ENCODE results near the gene DYNC1I1. TPM values are rescaled to one million over a fixed set of nuclear protein-coding genes. Genes with fewer than 3 reads are reported as not detected.

Gene DYNC1I1
- total RNA-seq, 1 donor from 2014 or later: not detected

DNA sequence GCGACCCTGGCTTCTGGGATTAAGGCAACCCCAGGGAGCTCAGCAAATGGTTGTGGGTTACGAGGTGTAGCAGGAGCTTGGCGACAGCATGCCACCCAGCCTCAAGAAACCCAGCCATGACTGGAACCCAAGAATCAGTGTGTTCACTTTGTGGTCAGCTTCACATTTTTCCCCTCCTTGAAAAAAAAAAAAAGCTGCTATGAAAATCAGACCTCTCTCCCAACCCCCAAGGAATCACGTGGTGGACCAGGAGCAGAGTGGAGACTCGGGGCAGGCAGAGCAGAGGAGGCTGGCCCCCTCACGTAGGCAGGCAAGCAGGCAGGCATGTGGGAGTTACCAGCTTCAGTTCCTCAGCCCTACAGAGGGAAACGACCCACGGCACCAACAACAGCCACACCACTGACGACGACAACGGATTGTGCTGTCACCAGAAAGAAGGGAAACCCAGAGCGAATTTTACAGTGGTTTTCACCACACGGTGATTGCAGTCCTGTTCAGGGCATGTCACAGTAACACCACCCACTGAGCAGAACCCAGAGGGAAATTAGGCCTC lies 346.2 kb downstream of the DYNC1I1 start:
- no peak overlapping the region for H3K4me3 ChIP-seq (ENCODE audit: low read depth, low read length)
- no peaks in the 10 kb centered on the region for H3K36me3 ChIP-seq (ENCODE audit: control insufficient read depth, insufficient read depth, low read length)
- TF ChIP-seq, protein P1, sequence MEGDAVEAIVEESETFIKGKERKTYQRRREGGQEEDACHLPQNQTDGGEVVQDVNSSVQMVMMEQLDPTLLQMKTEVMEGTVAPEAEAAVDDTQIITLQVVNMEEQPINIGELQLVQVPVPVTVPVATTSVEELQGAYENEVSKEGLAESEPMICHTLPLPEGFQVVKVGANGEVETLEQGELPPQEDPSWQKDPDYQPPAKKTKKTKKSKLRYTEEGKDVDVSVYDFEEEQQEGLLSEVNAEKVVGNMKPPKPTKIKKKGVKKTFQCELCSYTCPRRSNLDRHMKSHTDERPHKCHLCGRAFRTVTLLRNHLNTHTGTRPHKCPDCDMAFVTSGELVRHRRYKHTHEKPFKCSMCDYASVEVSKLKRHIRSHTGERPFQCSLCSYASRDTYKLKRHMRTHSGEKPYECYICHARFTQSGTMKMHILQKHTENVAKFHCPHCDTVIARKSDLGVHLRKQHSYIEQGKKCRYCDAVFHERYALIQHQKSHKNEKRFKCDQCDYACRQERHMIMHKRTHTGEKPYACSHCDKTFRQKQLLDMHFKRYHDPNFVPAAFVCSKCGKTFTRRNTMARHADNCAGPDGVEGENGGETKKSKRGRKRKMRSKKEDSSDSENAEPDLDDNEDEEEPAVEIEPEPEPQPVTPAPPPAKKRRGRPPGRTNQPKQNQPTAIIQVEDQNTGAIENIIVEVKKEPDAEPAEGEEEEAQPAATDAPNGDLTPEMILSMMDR (IDR thresholded peaks at IDR 0.05; ENCODE audit: insufficient read depth, low read length, severe bottlenecking): no peak
- H3K27me3 ChIP-seq (ENCODE audit: control insufficient read depth, insufficient read depth, low read length): no peaks in the 10 kb centered on the region
- FAIRE-seq (no peak), DNase-seq (ENCODE audit: low read depth) (no peak)

DNA sequence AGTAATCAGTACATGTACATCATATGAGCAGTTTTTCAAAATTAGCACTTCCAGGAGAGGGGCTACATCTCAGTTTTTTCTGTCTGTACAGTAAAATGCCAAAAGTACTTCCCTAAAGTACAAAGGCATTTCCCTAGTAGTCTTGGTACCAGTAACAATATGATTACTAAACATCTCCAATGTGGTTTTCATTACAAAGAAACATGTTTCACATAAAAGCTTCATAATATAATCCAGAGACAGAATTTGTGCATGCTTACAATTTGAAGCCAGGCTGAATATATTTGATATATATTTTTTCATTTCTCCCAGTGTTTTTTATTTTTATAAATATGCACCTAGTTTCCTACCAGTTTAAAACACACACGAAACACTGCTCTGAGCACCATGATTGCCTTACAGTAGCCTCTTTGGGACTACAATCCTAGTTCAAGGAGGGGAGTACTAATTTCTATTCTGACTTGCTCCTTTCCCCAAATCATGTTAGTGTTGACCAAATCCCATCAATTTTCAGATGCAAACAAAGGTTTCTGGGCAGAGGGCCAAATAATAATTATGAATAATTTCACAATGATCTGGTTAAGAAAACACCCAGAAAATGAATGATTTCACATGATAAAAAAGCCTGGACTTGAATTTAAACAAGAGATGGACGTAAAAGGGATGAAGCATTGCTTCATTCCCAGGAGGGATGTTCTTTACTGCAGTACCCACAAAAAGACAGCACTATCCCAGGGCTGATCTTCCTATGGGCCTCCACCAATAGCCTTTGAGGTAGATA lies 348.3 kb downstream of the DYNC1I1 start:
- Histone ChIP-seq H3K27me3 (ENCODE audit: control insufficient read depth, insufficient read depth, low read length) (no peaks in the 10 kb centered on the region), H3K36me3 (ENCODE audit: control insufficient read depth, insufficient read depth, low read length) (no peaks in the 10 kb centered on the region), H3K4me3 (ENCODE audit: low read depth, low read length) (no peak overlapping the region)
- no peak for DNase-seq (ENCODE audit: low read depth)
- FAIRE-seq: no peak
- TF ChIP-seq, protein P1 (IDR thresholded peaks at IDR 0.05; ENCODE audit: insufficient read depth, low read length, severe bottlenecking): no peak

DNA sequence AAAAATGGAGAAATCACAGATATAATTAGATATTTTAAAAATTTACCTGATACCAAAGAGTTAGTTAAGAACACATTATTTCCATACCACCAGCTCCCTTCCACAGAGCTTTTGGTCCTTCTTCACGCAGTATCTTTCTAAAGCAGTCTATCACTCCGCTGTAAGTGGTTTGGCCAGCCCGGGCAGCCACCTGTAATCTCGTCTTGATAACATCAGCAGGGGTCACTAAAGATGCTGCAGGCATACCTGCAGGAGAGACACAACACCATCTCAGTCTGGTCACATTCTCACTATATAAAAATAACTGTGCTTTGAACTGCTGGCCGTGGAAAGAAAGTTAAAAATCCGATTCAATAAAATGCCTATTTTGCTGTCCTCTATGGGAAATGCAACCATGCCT lies 349.4 kb downstream of the DYNC1I1 start:
- TF ChIP-seq, protein P1 (IDR thresholded peaks at IDR 0.05; ENCODE audit: insufficient read depth, low read length, severe bottlenecking): no peak
- no peaks in the 10 kb centered on the region for H3K27me3 ChIP-seq (ENCODE audit: control insufficient read depth, insufficient read depth, low read length)
- H3K4me3 ChIP-seq (ENCODE audit: low read depth, low read length): no peak overlapping the region
- no peaks in the 10 kb centered on the region for H3K36me3 ChIP-seq (ENCODE audit: control insufficient read depth, insufficient read depth, low read length)
- DNase-seq (ENCODE audit: low read depth) (no peak), FAIRE-seq (no peak)

DNA sequence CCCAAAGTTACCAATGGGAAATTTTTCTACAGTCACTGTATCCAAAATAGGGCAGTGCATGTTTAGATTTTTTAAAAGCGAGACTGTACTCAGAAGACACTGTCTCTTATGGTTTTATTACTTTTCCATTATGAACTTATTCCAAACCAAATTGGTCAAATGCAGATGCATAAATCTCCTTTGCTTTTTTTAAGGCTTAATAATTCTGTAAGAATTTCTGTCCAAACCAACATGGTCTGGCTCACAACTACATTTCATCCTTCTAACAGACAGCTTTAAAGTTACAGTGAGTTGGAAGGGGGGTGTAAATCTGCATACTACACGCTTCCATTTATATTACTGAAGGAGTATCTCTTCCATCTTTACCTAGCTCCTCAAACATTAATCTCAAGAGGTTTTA lies 350.4 kb downstream of the DYNC1I1 start:
- H3K4me3 ChIP-seq (ENCODE audit: low read depth, low read length): no peak overlapping the region

DNA sequence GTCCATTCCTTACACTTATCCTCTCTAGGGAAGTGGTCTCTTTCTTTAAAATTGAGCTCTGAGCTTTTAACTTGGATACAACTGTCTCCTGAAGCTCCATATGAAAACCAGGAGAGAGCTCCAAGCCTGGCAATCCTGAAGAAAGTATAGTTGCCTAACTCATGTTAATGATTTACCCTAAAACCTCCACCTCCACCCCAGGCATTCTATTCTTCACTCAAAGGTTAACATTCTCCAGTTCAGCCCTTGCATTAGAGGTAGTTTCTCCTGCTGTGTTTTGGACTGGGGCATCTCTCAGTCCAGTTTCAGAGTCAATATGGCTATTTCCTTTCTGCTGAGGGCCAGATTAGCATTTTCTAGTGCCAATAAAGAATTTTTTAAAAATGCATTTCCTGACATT lies 354.0 kb downstream of the DYNC1I1 start:
- TF ChIP-seq, protein P1 (IDR thresholded peaks at IDR 0.05; ENCODE audit: insufficient read depth, low read length, severe bottlenecking): no peak
- Histone ChIP-seq H3K4me3 (ENCODE audit: low read depth, low read length) (no peak overlapping the region), H3K36me3 (ENCODE audit: control insufficient read depth, insufficient read depth, low read length) (no peaks in the 10 kb centered on the region), H3K27me3 (ENCODE audit: control insufficient read depth, insufficient read depth, low read length) (no peaks in the 10 kb centered on the region)
- FAIRE-seq (no peak), DNase-seq (ENCODE audit: low read depth) (no peak)

More for the DNA sequence above, 350.4 kb downstream of the DYNC1I1 start:
- no peak for DNase-seq (ENCODE audit: low read depth)
- no peaks in the 10 kb centered on the region for H3K27me3 ChIP-seq (ENCODE audit: control insufficient read depth, insufficient read depth, low read length)
- TF ChIP-seq, protein P1 (IDR thresholded peaks at IDR 0.05; ENCODE audit: insufficient read depth, low read length, severe bottlenecking): no peak
- no peak for FAIRE-seq
- no peaks in the 10 kb centered on the region for H3K36me3 ChIP-seq (ENCODE audit: control insufficient read depth, insufficient read depth, low read length)

All from bronchial epithelial cell (primary cell).